GM18526 (cell line): ENCODE measurements around the gene TWSG1.

Experiments used
- POLR2A ChIP-seq: IDR thresholded peaks from 3 replicates; pipeline ENCODE4 v1.6.1; 2011; ENCODE audit not compliant: insufficient read length; ENCODE audit errors: extremely low read depth

The TWSG1 gene

DNA sequence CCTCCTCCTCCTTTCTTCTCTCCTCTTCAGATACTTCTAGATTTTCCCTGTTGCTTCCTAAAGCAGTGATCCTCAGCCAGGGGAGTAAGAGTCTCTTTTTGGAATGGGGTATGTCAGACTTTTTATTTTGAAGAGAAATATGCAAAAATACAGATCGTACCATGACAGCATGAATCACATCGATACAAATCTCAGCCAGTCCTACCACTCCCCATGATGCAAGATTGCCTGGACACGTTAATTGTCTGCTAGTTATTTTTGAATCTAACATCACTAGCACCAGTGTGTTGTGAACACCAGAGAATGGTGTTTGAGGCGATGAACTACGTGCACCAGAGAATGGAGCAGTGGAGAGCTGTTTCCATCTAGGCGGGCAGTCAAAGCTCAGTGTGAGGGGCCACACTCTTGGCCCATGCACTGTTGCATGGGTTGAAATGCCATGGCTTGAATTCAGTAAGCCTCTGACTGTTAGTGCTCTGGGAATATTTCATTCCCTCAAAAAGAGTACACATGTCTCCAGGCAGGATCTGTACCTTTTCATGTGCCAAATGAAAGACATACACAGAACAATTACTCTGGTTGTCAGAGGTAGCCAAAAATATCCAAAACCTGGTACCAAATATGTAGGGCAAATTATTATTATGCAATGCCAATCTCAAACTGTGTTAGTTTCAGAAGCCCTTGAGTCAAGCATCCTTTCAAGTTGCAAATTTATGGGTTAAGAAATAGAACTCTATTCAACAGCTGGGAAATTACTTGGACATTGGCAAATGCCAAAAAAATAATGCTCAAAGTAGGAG is 94.5 kb downstream of the TWSG1 start:
- TF ChIP-seq POLR2A, result no peak

DNA sequence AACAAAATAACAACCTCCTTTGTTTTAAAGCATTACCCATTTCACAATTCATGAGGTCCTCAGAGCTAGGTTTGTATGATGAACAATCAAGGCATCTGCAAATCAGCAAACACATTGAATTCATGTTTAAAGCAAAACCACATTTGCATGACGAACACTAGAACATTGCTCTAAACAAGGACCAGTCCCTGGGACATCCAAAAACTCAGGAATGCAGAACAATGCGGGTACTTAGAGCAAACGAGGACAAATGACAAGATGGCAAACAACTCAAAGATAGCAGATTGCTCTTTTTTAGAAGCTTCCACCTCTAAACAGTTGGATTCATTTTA is 95.1 kb downstream of the TWSG1 start:
- TF ChIP-seq POLR2A, result no peak

DNA sequence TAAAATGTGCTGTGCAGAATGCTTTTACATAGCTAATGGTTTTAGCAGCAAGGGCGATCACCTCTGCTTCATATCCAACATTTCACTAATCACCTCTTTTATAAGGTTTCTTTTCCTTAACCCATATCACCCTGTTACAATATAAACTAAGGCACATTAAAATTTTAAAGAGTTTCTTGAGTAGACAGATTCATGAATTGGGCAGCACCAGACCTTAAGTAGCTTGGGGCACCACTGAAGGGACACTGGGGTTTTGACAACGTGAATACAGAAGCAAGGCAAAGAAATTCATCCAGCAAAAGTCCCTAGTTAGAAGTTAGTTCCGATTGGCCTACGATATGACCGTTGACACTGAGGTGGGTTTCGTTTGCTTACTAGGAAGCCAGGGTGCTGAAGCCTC is 96.7 kb downstream of the TWSG1 start:
- no peak for TF ChIP-seq POLR2A

DNA sequence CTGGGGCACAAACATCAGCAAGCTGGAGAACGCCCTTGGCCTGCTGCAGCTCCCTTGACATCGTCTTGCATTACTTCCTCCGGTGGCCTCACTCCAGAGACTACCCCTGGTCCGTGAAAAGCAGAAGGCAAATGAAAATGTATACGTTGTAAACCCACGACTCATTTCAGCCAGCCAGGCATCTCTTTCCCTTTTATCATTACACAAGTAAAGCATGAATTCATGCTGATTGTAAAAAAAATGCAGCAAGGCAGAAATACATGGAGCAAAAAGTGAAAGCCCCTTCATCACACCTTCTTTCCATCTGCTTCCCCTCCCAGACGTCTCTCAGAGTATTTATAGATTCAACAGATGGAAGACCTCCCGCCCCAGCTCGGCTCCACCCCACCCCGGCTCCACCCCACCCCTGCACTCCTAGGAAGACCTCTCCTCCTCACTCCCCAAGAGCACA is 99.1 kb downstream of the TWSG1 start:
- no peak for TF ChIP-seq POLR2A

DNA sequence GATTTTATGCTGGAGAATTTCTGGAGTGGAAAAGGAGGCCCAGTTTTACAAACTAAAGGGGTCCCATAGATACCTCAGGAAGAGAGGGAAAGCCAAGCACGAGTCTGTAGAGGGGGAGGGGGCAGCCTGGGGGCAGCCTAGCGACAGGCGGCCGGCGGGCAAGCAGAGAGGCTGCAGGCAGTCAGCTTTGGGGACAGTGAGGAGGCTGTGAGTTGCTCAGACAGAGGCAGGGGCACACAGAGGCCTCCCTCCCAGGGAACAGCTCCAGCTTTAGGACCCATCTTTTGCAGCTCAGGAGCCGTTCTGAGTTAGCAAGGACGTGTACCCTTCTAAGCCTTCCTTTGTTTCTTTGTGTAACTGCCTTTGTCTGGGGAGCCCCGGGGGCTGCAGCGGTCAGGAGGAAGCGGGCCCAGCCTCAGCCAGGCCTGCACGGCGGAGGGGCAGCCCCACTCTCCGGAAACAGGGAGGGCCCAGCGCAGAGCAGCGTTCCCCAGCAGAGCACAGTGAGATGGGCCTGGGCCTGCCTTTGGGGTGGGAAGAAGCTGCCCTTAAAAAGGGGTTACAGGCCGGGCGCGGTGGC is 99.6 kb downstream of the TWSG1 start:
- TF ChIP-seq POLR2A, result no peak

DNA sequence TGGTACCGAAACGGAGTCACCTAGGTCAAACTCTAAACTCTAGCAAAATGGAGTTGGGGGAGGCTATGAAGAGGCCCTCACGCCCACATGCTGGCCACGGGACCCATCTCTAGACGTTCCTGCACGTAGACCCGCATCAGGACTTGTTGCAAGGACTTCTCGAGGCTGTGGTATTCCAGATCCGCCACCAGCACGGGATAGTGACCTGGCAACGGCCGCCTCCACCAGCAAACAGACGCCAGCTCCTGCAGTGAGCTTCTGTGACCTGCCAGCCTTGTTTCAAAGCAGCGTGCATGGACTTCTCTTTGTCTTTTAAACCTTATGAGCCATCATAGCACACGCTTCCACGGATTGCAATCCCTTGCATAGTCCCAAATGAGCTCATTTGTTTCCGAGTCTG is 100.5 kb downstream of the TWSG1 start:
- no peak for TF ChIP-seq POLR2A

DNA sequence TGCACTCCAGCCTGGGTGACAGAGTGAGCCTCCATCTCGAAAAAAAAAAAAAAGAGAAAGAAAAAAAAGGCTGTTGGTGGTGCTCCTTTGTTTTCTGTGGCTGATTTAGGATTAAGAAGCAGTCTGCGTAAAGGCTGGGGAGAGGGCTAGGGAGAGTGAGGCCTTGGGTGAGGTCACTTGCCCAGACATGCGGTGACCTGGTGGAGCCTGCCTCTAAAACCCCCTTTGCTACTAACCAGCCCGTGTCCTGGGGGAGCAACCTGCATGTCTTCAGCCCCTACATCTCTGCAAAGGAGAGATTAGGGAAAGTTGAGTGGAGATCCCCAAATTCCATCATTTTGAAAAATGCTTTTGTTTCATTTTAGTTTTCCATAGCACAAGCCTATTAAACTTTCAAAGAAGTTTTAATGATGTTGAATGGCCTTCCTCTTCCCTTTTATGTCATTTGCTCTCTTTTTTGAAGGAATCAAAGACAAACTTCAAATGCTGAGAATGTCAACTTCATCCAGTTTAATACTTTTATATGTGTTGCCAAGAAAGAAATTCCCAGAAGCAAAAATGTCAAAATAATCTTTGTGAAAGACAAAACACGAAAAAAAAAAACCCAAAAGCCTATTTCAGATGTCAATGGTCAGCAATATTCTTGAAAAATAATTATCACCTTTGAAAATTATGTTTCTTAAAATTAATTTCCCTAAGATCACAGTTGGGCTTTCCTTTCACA is 101.8 kb downstream of the TWSG1 start:
- no peak for TF ChIP-seq POLR2A

DNA sequence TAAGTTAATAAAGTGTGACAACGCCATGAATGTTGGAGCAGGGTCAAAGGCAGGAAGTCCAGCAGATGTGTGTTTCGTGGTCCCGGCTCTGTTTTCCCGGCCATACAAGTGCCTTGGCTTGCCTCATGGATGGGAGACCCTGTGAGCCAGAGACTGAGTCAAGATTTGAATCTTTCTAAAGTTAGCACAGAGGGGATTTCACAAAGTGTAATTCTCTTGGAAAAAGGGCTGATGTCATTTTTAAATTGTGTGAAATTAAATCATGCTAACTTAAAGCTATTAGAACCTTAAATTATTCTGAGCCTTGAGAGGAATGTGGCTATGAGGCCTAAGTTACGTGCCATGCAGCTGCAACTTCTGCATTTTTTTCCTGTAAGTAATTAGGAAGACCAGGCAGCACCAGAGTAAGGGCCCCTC is 102.5 kb downstream of the TWSG1 start:
- TF ChIP-seq POLR2A, result no peak

DNA sequence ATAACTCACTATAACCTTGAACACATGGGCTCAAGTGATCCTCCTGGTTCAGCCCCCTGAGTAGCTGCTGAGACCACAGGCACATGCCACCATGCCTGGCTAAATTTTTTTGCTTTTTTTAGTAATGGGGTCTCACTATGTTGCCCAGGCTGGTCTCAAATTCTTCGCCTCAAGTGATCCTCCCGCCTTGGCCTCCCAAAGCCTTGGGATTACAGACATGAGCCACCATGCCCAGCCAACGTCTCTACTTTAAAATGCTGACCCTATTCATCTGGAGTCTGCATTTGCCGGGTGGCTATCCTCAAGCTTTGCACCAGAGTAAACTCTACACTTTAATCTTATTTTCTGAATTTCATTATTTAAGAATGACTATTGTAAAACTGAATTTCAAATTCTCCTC is 103.1 kb downstream of the TWSG1 start:
- no peak for TF ChIP-seq POLR2A

DNA sequence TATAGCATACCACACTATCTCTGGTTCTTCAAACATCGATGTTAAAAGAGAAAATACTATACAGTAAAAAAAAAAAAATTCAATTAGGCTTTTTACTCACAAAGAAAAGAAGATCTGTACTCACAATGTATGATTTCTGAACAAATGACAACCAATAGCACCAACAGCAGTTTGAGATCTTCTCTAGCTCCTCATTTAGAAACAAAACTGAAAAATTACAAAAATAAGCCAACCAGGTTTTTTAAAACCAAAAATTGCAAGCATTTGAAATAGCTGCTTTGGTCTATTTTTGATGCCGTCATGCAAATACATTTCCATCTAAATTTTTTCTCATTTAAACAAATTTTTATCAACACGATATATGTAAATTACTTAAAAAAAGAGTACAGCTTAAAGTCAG is 106.5 kb downstream of the TWSG1 start:
- no peak for TF ChIP-seq POLR2A

DNA sequence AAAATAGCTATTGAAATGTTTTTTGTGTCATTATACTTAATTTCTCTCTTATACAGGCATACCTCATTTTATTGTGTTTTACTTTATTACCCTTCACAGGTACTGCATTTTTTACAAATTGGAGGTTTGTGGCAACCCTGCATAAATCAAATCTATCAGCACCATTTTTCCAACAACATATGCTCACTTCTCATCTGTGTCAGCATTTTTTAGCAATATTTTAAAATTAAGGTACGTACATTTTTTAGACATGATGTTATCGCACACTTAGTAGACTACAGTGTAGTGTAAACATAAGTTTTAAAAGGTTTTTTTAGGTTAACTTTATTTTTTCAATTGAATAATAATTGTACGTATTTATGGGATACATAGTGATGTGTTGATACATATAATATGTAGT is 110.0 kb downstream of the TWSG1 start:
- TF ChIP-seq POLR2A, result no peak

DNA sequence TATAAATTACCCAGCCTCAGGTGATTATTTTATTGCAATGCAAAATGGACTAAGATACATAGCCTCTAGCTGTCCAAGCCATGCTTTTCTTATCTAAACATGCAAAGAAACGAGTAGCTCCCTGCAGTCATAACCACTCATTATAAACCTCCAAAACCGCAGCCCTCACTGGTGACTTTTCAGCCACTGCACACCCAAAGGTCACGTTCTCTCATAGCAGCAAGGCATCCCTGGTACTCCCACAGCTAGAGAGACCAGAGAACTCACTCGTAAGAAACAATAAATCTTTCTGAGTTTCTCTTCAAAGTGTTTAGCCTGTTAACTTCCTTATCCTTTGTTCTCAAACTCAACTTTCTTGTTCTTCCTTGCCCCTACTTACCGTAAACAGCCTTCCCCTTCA is 112.3 kb downstream of the TWSG1 start:
- TF ChIP-seq POLR2A, result no peak

DNA sequence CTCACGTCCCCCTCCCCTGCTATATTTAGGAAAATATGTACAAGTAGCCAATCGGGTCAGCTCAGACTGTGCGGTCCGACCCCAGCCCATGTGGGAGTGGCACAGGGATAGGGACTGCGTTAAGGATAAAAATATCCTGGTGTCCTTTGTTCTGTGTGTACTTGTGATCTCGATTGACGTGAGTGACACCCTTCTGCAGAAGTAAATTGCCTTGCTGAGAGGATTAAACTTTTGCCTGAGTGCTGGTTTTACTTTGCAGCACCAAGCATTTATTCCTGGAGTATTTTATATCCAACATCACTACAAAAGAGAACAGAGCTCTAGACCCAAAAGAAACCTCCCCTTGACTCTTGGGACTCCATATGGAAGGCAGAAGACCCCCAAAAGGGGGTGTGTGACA is 112.8 kb downstream of the TWSG1 start:
- TF ChIP-seq POLR2A, result no peak

DNA sequence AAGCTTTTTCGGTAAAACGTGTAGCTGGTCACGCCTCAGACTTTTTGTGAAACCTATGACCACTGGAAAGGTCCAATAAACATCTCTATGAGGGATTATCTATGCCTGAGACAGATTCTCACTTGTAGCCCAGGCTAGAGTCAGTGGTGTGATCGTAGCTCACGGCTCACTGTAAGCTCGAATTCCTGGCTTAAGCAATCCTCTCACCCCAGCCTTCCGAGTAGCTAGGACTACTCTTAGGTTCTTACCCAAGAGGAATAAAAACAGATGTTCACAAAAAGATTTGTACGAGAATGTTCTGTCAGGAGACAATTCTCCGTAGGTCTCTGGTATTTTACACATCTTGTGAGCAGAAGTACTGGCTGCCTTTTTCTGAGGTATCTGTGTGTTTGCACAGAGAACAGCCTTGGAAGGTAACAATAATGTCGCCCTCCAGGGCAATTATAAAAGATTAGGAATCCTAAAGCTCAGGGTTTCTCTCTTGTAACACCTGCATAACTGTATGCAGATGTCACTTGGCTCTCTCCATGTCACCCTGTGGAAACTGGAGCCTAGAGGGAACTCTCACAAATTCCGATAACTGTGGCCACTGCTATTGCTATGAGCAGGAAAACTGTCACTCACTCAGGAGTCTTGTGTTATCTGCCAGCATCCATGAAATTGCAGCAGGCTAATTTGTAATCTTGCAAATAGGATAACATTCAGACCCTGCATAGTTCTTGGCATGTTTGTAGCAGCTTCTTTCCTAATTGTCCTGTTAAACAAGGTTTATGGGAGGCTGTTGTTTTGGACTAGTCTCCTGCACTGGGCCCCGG is 115.2 kb downstream of the TWSG1 start:
- TF ChIP-seq POLR2A, result no peak
